H9 (cell line): Measurements from ENCODE around the gene ZSWIM1. TPM values are rescaled to one million over a fixed set of nuclear protein-coding genes. Genes with fewer than 3 reads are reported as not detected.

ENCODE experiments used
- DNase-seq: peaks from one replicate; pipeline ENCODE4 v3.0.0-alpha.2; 2017
- H2AFZ ChIP-seq: one replicate; pipeline ENCODE4 v1.6.1; 2013; ENCODE audit warnings: mild to moderate bottlenecking, low read length, control low read depth, moderate library complexity
- H2AK5ac ChIP-seq: 2 replicates; pipeline ENCODE4 v1.6.1; 2013; ENCODE audit warnings: low read length, control low read depth, mixed read lengths; ENCODE audit not compliant: insufficient read length
- H2BK120ac ChIP-seq: one replicate; pipeline ENCODE4 v1.6.1; 2013; ENCODE audit warnings: low read depth, mild to moderate bottlenecking, low read length, control low read depth, inconsistent platforms; ENCODE audit not compliant: poor library complexity, severe bottlenecking
- H2BK12ac ChIP-seq: 2 replicates; pipeline ENCODE4 v1.6.1; 2013; ENCODE audit warnings: low read length, control low read depth, mixed read lengths, low read depth; ENCODE audit not compliant: insufficient read length
- H2BK15ac ChIP-seq: 2 replicates; pipeline ENCODE4 v1.6.1; 2013; ENCODE audit warnings: low read depth, low read length, control low read depth
- H2BK20ac ChIP-seq: one replicate; pipeline ENCODE4 v1.6.1; 2013; ENCODE audit warnings: low read depth, mild to moderate bottlenecking, low read length, control low read depth, inconsistent platforms; ENCODE audit not compliant: poor library complexity, severe bottlenecking
- H2BK5ac ChIP-seq: 2 replicates; pipeline ENCODE4 v1.6.1; 2013; ENCODE audit warnings: low read length, control low read depth, mixed read lengths; ENCODE audit not compliant: insufficient read length
- H3K14ac ChIP-seq: 2 replicates; pipeline ENCODE4 v1.6.1; 2013; ENCODE audit warnings: low read length, control low read depth; ENCODE audit not compliant: insufficient read depth
- H3K18ac ChIP-seq: 2 replicates; pipeline ENCODE4 v1.6.1; 2013; ENCODE audit warnings: low read depth, mild to moderate bottlenecking, mixed read lengths, low read length, control low read depth; ENCODE audit not compliant: insufficient read length
- H3K23ac ChIP-seq: 2 replicates; pipeline ENCODE4 v1.6.1; 2013; ENCODE audit warnings: low read length, control low read depth, mixed read lengths, low read depth; ENCODE audit not compliant: insufficient read length
- H3K23me2 ChIP-seq: 2 replicates; pipeline ENCODE4 v1.6.1; 2013; ENCODE audit warnings: low read depth, mild to moderate bottlenecking, mixed read lengths, low read length, control low read depth; ENCODE audit not compliant: insufficient read length, poor library complexity, severe bottlenecking
- H3K27ac ChIP-seq: 2 replicates; pipeline ENCODE4 v1.5.1; 2013; ENCODE audit warnings: low read length, control low read depth, mixed read lengths, low read depth; ENCODE audit not compliant: insufficient read length
- H3K27me3 ChIP-seq: 2 replicates; pipeline ENCODE4 v1.6.1; 2013; ENCODE audit warnings: low read length, control low read depth, inconsistent platforms; ENCODE audit not compliant: insufficient read depth
- H3K4ac ChIP-seq: 2 replicates; pipeline ENCODE4 v1.6.1; 2013; ENCODE audit warnings: low read depth, mild to moderate bottlenecking, control low read depth, inconsistent platforms, low read length, moderate library complexity
- H3K4me1 ChIP-seq: 2 replicates; pipeline ENCODE4 v1.6.1; 2013; ENCODE audit warnings: low read length, control low read depth, inconsistent platforms; ENCODE audit not compliant: insufficient read depth
- H3K4me2 ChIP-seq: 2 replicates; pipeline ENCODE4 v1.6.1; 2013; ENCODE audit warnings: low read length, control low read depth, mixed read lengths; ENCODE audit not compliant: insufficient read length, insufficient read depth
- H3K56ac ChIP-seq: 2 replicates; pipeline ENCODE4 v1.6.1; 2013; ENCODE audit warnings: low read depth, mild to moderate bottlenecking, mixed read lengths, low read length, control low read depth; ENCODE audit not compliant: insufficient read length
- H3K79me1 ChIP-seq: 2 replicates; pipeline ENCODE4 v1.6.1; 2013; ENCODE audit warnings: low read depth, mild to moderate bottlenecking, moderate library complexity, low read length, control low read depth, inconsistent platforms; ENCODE audit not compliant: insufficient read depth, poor library complexity, severe bottlenecking
- H3K79me2 ChIP-seq: 2 replicates; pipeline ENCODE4 v1.6.1; 2013; ENCODE audit warnings: low read length, control low read depth, inconsistent platforms; ENCODE audit not compliant: insufficient read depth
- H3K9ac ChIP-seq: 2 replicates; pipeline ENCODE4 v1.6.1; 2013; ENCODE audit warnings: low read length, control low read depth, mixed read lengths; ENCODE audit not compliant: insufficient read length; ENCODE audit errors: extremely low read depth
- H3K9me3 ChIP-seq: one replicate; pipeline ENCODE4 v1.6.1; 2013; ENCODE audit warnings: low read depth, low read length, inconsistent platforms; ENCODE audit not compliant: control insufficient read depth
- H3T11ph ChIP-seq: one replicate; pipeline ENCODE4 v1.6.1; 2013; ENCODE audit warnings: mild to moderate bottlenecking, low read length, control low read depth, inconsistent platforms
- H4K20me1 ChIP-seq: one replicate; pipeline ENCODE4 v1.6.1; 2013; ENCODE audit not compliant: control insufficient read depth, insufficient read length, insufficient read depth
- H4K5ac ChIP-seq: 2 replicates; pipeline ENCODE4 v1.6.1; 2013; ENCODE audit warnings: low read depth, mild to moderate bottlenecking, mixed read lengths, low read length, control low read depth; ENCODE audit not compliant: insufficient read length
- H4K8ac ChIP-seq: replicated peaks from 2 replicates; pipeline ENCODE4 v1.6.1; 2013; ENCODE audit warnings: low read length, control low read depth, mixed read lengths, low read depth; ENCODE audit not compliant: insufficient read length
- H4K91ac ChIP-seq: 2 replicates; pipeline ENCODE4 v1.6.1; 2013; ENCODE audit warnings: low read depth, mild to moderate bottlenecking, moderate library complexity, mixed read lengths, low read length, control low read depth; ENCODE audit not compliant: insufficient read length
- H3K27ac Mint-ChIP-seq, 3 experiments: 2 replicates in 2 of 3; 3 replicates in 1 of 3; pipeline ENCODE4 v1.8.0; 2020 to 2021; ENCODE audit warnings: mixed read lengths in 3 of 3, mild to moderate bottlenecking in 1 of 3, moderate library complexity in 1 of 3
- H3K27me3 Mint-ChIP-seq: 2 replicates; pipeline ENCODE4 v1.8.0; 2021; ENCODE audit warnings: low read depth, mild to moderate bottlenecking, moderate library complexity, mixed read lengths
- H3K36me3 Mint-ChIP-seq, 3 experiments: 2 replicates in 2 of 3; 3 replicates in 1 of 3; pipeline ENCODE4 v1.8.0; 2020 to 2021; ENCODE audit warnings: low read depth in 3 of 3, mixed read lengths in 3 of 3; ENCODE audit not compliant: insufficient read depth in 1 of 3
- H3K4me1 Mint-ChIP-seq, 2 experiments: 2 replicates each; pipeline ENCODE4 v1.8.0; 2020; ENCODE audit warnings: mixed read lengths in 2 of 2
- H3K4me3 Mint-ChIP-seq, 2 experiments: 2 replicates in 1 of 2; 3 replicates in 1 of 2; pipeline ENCODE4 v1.8.0; 2020 to 2021; ENCODE audit warnings: mild to moderate bottlenecking in 2 of 2, mixed read lengths in 2 of 2, moderate library complexity in 1 of 2
- H3K9me3 Mint-ChIP-seq, 2 experiments: 2 replicates in 1 of 2; 3 replicates in 1 of 2; pipeline ENCODE4 v1.8.0; 2020; ENCODE audit warnings: mild to moderate bottlenecking in 2 of 2, mixed read lengths in 2 of 2, moderate library complexity in 1 of 2
- CTCF ChIP-seq: fragments of 200-600 bp; sonication (generic); conservative IDR thresholded peaks from 3 replicates; pipeline ENCODE4 v1.8.0; 2021; ENCODE audit warnings: antibody characterized with exemption, mild to moderate bottlenecking
- WGBS: extraction: QIAGEN DNeasy Blood & Tissue Kit; methylation state at CpG from one replicate; pipeline ENCODE4 v1.1.7; 2013; ENCODE audit warnings: missing lambda C conversion rate, low lambda C conversion rate, mixed read lengths; ENCODE audit not compliant: insufficient read length; ENCODE audit errors: extremely low coverage; 5-methylcytosine and 5-hydroxymethylcytosine counted together
- total RNA-seq: library from RNA; stranded (reverse); gene quantifications from 2 replicates; pipeline ENCODE4 v1.2.1, GENCODE V29; 2021

Gene ZSWIM1
- total RNA-seq, 1 experiment from 2014 or later, result 13.0 TPM

- Histone ChIP-seq H2BK120ac (no peak overlapping the region), H3K4ac (no peak overlapping the region), H3K18ac (no peak overlapping the region), H3K9ac (no peak overlapping the region), H3K79me1 (no peaks in the 10 kb centered on the region), H3K23me2 (no peaks in the 10 kb centered on the region), H4K91ac (no peak overlapping the region), H2AK5ac (no peak overlapping the region), H3K27ac (no peak overlapping the region), H4K20me1 (no peaks in the 10 kb centered on the region), H3K9me3 (no peaks in the 10 kb centered on the region), H3K23ac (no peak overlapping the region), H2AFZ (no peak overlapping the region), H2BK12ac (no peak overlapping the region), H3K56ac (no peak overlapping the region), H3K79me2 (no peaks in the 10 kb centered on the region), H3K4me1 (no peaks in the 10 kb centered on the region), H2BK5ac (no peak overlapping the region), H4K8ac (no peak overlapping the region), H3K4me2 (no peak overlapping the region), H3K14ac (no peak overlapping the region), H3T11ph (no peak overlapping the region), H3K27me3 (no peaks in the 10 kb centered on the region), H2BK15ac (no peak overlapping the region), H2BK20ac (no peak overlapping the region), H4K5ac (no peak overlapping the region)
- H3K4me3 Mint-ChIP-seq, result no peak overlapping the region
- peaks cover 8 to 16% of the 10 kb centered on the region in 2 experiments for H3K4me1 Mint-ChIP-seq
- H3K9me3 Mint-ChIP-seq, result no peaks in the 10 kb centered on the region
- no peak overlapping the region for H3K27ac Mint-ChIP-seq
- no peak for DNase-seq
- H3K27me3 Mint-ChIP-seq, result no peaks in the 10 kb centered on the region
- peaks cover 57 to 69% (median 60%) of the 10 kb centered on the region in 3 experiments; a peak in 6 of 7 replicates for H3K36me3 Mint-ChIP-seq
- no peak for TF ChIP-seq CTCF
- no CpG with 5 or more reads among the region's 8 CpGs for WGBS
These were observed 24.6 kb downstream of the ZSWIM1 start for GRCh38 chr20:45905505-45906079.
